ENCODE results near the gene NUP35.

Gene NUP35

GRCh38 chr2:183124222-183124956 lies at the start of gene NUP35:
Gene NUP35, plus strand, starts transcription at chr2:183124443. Its CDS starts 15 bp downstream, at chr2:183124458.
- peak; percentile 96 for DNase-seq

- DNase-seq, result no peak
Observed at GRCh38 chr2:183078163-183078463, 46.1 kb upstream of the NUP35 start.

GRCh38 chr2:183078464-183079138 lies 45.6 kb upstream of the NUP35 start, which contains the start of gene DUSP19:
Gene DUSP19, plus strand, starts transcription at chr2:183078747. Its CDS starts 187 bp downstream, at chr2:183078934.
- DNase-seq, result peak; percentile 97

- DNase-seq, result no peak
Observed at GRCh38 chr2:183079139-183079775, 45.0 kb upstream of the NUP35 start.

- no peak for DNase-seq
Observed at GRCh38 chr2:183081911-183082310, 42.3 kb upstream of the NUP35 start.

- no peak for DNase-seq
Observed at GRCh38 chr2:183088061-183088460, 36.2 kb upstream of the NUP35 start.

- no peak for DNase-seq
Observed at GRCh38 chr2:183089192-183089851, 34.9 kb upstream of the NUP35 start.

GRCh38 chr2:183091318-183091953 lies 32.8 kb upstream of the NUP35 start:
- no peak for DNase-seq

- no peak for DNase-seq
Observed at GRCh38 chr2:183091954-183092345, 32.3 kb upstream of the NUP35 start.

GRCh38 chr2:183093857-183094657 lies 30.2 kb upstream of the NUP35 start:
- no peak for DNase-seq

GRCh38 chr2:183105402-183106134 lies 18.7 kb upstream of the NUP35 start:
- DNase-seq, result no peak

- DNase-seq, result no peak
Observed at GRCh38 chr2:183112577-183112976, 11.7 kb upstream of the NUP35 start.

GRCh38 chr2:183113630-183114029 lies 10.6 kb upstream of the NUP35 start:
- DNase-seq, result no peak

GRCh38 chr2:183117226-183117625 lies 7.0 kb upstream of the NUP35 start:
- no peak for DNase-seq

- no peak for DNase-seq
Observed at GRCh38 chr2:183123117-183123958, 905 bp upstream of the NUP35 start.

- no peak for DNase-seq
Observed at GRCh38 chr2:183123959-183124221, 353 bp upstream of the NUP35 start.

- DNase-seq, result no peak
Observed at GRCh38 chr2:183124957-183125255, 663 bp downstream of the NUP35 start.

GRCh38 chr2:183125659-183126341 lies 1.6 kb downstream of the NUP35 start:
- DNase-seq, result no peak

- no peak for DNase-seq
Observed at GRCh38 chr2:183126635-183127034, 2.4 kb downstream of the NUP35 start.

GRCh38 chr2:183134016-183134415 lies 9.8 kb downstream of the NUP35 start:
- no peak for DNase-seq
